ENCODE results near the gene CLDN11. TPM values are rescaled to one million over a fixed set of nuclear protein-coding genes. Genes with fewer than 3 reads are reported as not detected.

The CLDN11 gene
- total RNA-seq, 1 donor from 2014 or later: 1.7 TPM

GRCh38 chr3:170426240-170426797, 7.7 kb downstream of the CLDN11 start:
- Mint-ChIP-seq H3K9me3 (ENCODE audit: low read depth) (no peaks in the 10 kb centered on the region), H3K4me1 (ENCODE audit: low read depth) (peaks cover 24% of the 10 kb centered on the region), H3K36me3 (ENCODE audit: insufficient read depth) (peaks cover 1% of the 10 kb centered on the region), H3K27me3 (peaks cover 3% of the 10 kb centered on the region), H3K4me3 (ENCODE audit: low read depth) (peak overlapping the region; percentile 59), H3K27ac (peak overlapping the region; percentile 95)
- no peak for DNase-seq (ENCODE audit: low spot score, unreplicated experiment)
- TF ChIP-seq CTCF (IDR thresholded peaks at IDR 0.05; ENCODE audit: unreplicated experiment): no peak

GRCh38 chr3:170428095-170428494, 9.4 kb downstream of the CLDN11 start:
- Mint-ChIP-seq H3K27ac (no peak overlapping the region), H3K36me3 (ENCODE audit: insufficient read depth) (peaks cover 1% of the 10 kb centered on the region), H3K27me3 (no peaks in the 10 kb centered on the region), H3K9me3 (ENCODE audit: low read depth) (no peaks in the 10 kb centered on the region), H3K4me3 (ENCODE audit: low read depth) (no peak overlapping the region), H3K4me1 (ENCODE audit: low read depth) (peaks cover 24% of the 10 kb centered on the region)
- TF ChIP-seq CTCF (IDR thresholded peaks at IDR 0.05; ENCODE audit: unreplicated experiment): no peak
- no peak for DNase-seq (ENCODE audit: low spot score, unreplicated experiment)

- Mint-ChIP-seq H3K27ac (no peak overlapping the region), H3K4me3 (ENCODE audit: low read depth) (no peak overlapping the region), H3K9me3 (ENCODE audit: low read depth) (no peaks in the 10 kb centered on the region), H3K36me3 (ENCODE audit: insufficient read depth) (peaks cover 1% of the 10 kb centered on the region), H3K27me3 (no peaks in the 10 kb centered on the region), H3K4me1 (ENCODE audit: low read depth) (peaks cover 24% of the 10 kb centered on the region)
- DNase-seq (ENCODE audit: low spot score, unreplicated experiment): no peak
- TF ChIP-seq CTCF (IDR thresholded peaks at IDR 0.05; ENCODE audit: unreplicated experiment): no peak
Observed at GRCh38 chr3:170429050-170429449, 10.4 kb downstream of the CLDN11 start.

GRCh38 chr3:170431054-170431453, 12.4 kb downstream of the CLDN11 start:
- Mint-ChIP-seq H3K27ac (no peak overlapping the region), H3K4me3 (ENCODE audit: low read depth) (no peak overlapping the region), H3K36me3 (ENCODE audit: insufficient read depth) (peaks cover 1% of the 10 kb centered on the region), H3K27me3 (no peaks in the 10 kb centered on the region), H3K9me3 (ENCODE audit: low read depth) (no peaks in the 10 kb centered on the region), H3K4me1 (ENCODE audit: low read depth) (peaks cover 11% of the 10 kb centered on the region)
- DNase-seq (ENCODE audit: low spot score, unreplicated experiment): no peak
- TF ChIP-seq CTCF (IDR thresholded peaks at IDR 0.05; ENCODE audit: unreplicated experiment): peak; percentile 27

GRCh38 chr3:170432416-170432815, 13.7 kb downstream of the CLDN11 start:
- Mint-ChIP-seq H3K36me3 (ENCODE audit: insufficient read depth) (peaks cover 1% of the 10 kb centered on the region), H3K4me1 (ENCODE audit: low read depth) (peaks cover 7% of the 10 kb centered on the region), H3K27ac (no peak overlapping the region), H3K4me3 (ENCODE audit: low read depth) (no peak overlapping the region), H3K9me3 (ENCODE audit: low read depth) (no peaks in the 10 kb centered on the region), H3K27me3 (no peaks in the 10 kb centered on the region)
- no peak for DNase-seq (ENCODE audit: low spot score, unreplicated experiment)
- TF ChIP-seq CTCF (IDR thresholded peaks at IDR 0.05; ENCODE audit: unreplicated experiment): no peak
